Activated naive CD4-positive, alpha-beta T cell treated with Interleukin-2 at 50 U/mL for 16 hours (primary cell): ENCODE data around the gene MYT1.

ENCODE experiments used
- DNase-seq: peaks from one replicate; pipeline ENCODE4 v3.0.0-alpha.2; 2020

Gene MYT1

GRCh38 chr20:64140061-64140931 is 24.0 kb upstream of the MYT1 start:
- DNase-seq, result no peak

- DNase-seq, result no peak
These were observed 23.3 kb upstream of the MYT1 start for GRCh38 chr20:64140956-64141355.

GRCh38 chr20:64142590-64142989 is 21.7 kb upstream of the MYT1 start:
- no peak for DNase-seq

GRCh38 chr20:64143018-64143801 is 21.0 kb upstream of the MYT1 start:
- DNase-seq, result no peak

- no peak for DNase-seq
These were observed 19.9 kb upstream of the MYT1 start for GRCh38 chr20:64144144-64144912.

GRCh38 chr20:64145458-64146300 is 18.6 kb upstream of the MYT1 start:
- DNase-seq, result no peak

- DNase-seq, result no peak
These were observed 17.8 kb upstream of the MYT1 start for GRCh38 chr20:64146301-64146935.

GRCh38 chr20:64146936-64147477 is 17.2 kb upstream of the MYT1 start:
- no peak for DNase-seq

GRCh38 chr20:64148581-64148980 is 15.7 kb upstream of the MYT1 start:
- DNase-seq, result no peak

- no peak for DNase-seq
These were observed 15.1 kb upstream of the MYT1 start for GRCh38 chr20:64149141-64149540.

- no peak for DNase-seq
These were observed 14.3 kb upstream of the MYT1 start for GRCh38 chr20:64149809-64150560.

- DNase-seq, result no peak
These were observed 13.3 kb upstream of the MYT1 start for GRCh38 chr20:64150756-64151632.

GRCh38 chr20:64151633-64152530 is 12.4 kb upstream of the MYT1 start:
- DNase-seq, result no peak

GRCh38 chr20:64152906-64153305 is 11.3 kb upstream of the MYT1 start:
- no peak for DNase-seq

GRCh38 chr20:64153410-64153809 is 10.8 kb upstream of the MYT1 start:
- DNase-seq, result no peak

- DNase-seq, result no peak
These were observed 10.2 kb upstream of the MYT1 start for GRCh38 chr20:64153861-64154589.

- no peak for DNase-seq
These were observed 9.5 kb upstream of the MYT1 start for GRCh38 chr20:64154590-64155257.
